ENCODE data around the gene EXOC4. TPM values are rescaled to one million over a fixed set of nuclear protein-coding genes. Genes with fewer than 3 reads are reported as not detected.

EXOC4 gene
- total and polyA plus RNA-seq, 2 of the 8 experiments (the other 6 are each of a cell fraction or from before 2014, with no cell fraction given) = 27.0 to 67.3 TPM

GRCh38 chr7:133821171-133821570 is 568.3 kb downstream of the EXOC4 start:
- Histone ChIP-seq H4K5ac (ENCODE audit: insufficient read length, low read depth, low read length) (no peak overlapping the region), H3K79me2 (ENCODE audit: control insufficient read depth in 1 of 2, insufficient read depth in 2 of 2, low read length in 2 of 2) (no peaks in the 10 kb centered on the region), H3K18ac (ENCODE audit: extremely low read depth, low read length) (no peak overlapping the region), H2AFZ (ENCODE audit: low read length) (no peak overlapping the region), H3K23me2 (ENCODE audit: low read depth, low read length) (no peaks in the 10 kb centered on the region), H3K4me2 (ENCODE audit: insufficient read depth in 1 of 2, low read depth in 2 of 2, low read length in 2 of 2) (no peak overlapping the region), H2BK12ac (ENCODE audit: low read depth, low read length) (no peak overlapping the region), H3K23ac (ENCODE audit: insufficient read length) (no peak overlapping the region), H2BK20ac (ENCODE audit: low read length) (no peak overlapping the region), H3K9me3 (ENCODE audit: insufficient read depth in 2 of 2, low read depth in 1 of 2, low read length in 1 of 2) (no peaks in the 10 kb centered on the region), H3K36me3 (ENCODE audit: control insufficient read depth in 2 of 4, insufficient read depth in 4 of 4, low read length in 3 of 4) (peaks cover 0 to 3% (median 0%) of the 10 kb centered on the region in 4 experiments; a peak in 2 of 8 replicates), H4K91ac (replicated peaks; ENCODE audit: insufficient read length, low read length) (no peak overlapping the region), H4K20me1 (replicated peaks in 1 of 2; ENCODE audit: control insufficient read depth in 1 of 2, insufficient read depth in 2 of 2, low read length in 2 of 2) (no peaks in the 10 kb centered on the region), H3K4ac (replicated peaks; ENCODE audit: insufficient read length, low read depth, low read length) (no peak overlapping the region), H2BK120ac (replicated peaks; ENCODE audit: low read depth, low read length) (no peak overlapping the region), H3K27ac (ENCODE audit: low read depth, low read length) (no peak overlapping the region), H3K14ac (ENCODE audit: insufficient read length) (no peak overlapping the region), H3K79me1 (ENCODE audit: low read depth, low read length) (no peaks in the 10 kb centered on the region), H4K8ac (ENCODE audit: extremely low read depth, insufficient read depth, low read length) (no peak overlapping the region), H2AK5ac (ENCODE audit: low read depth, low read length) (no peak overlapping the region), H3K27me3 (replicated peaks in 1 of 4; ENCODE audit: control insufficient read depth in 3 of 4, extremely low read depth in 1 of 4, insufficient read depth in 3 of 4, low read length in 3 of 4) (no peaks in the 10 kb centered on the region), H3K56ac (replicated peaks; ENCODE audit: insufficient read length, low read depth, low read length) (no peak overlapping the region), H2BK5ac (ENCODE audit: low read depth, low read length) (no peak overlapping the region), H3K4me3 (ENCODE audit: extremely low read depth in 1 of 4, insufficient read depth in 2 of 4, low read depth in 3 of 4, low read length in 4 of 4) (no peak overlapping the region), H3K9ac (replicated peaks in 1 of 4; ENCODE audit: extremely low read depth in 1 of 4, low read depth in 3 of 4, low read length in 3 of 4) (no peak overlapping the region), H3K4me1 (replicated peaks in 1 of 4; ENCODE audit: control insufficient read depth in 3 of 4, insufficient read depth in 4 of 4, low read length in 3 of 4) (peaks cover 0 to 2% (median 0%) of the 10 kb centered on the region in 4 experiments; a peak in 1 of 7 replicates), H2BK15ac (ENCODE audit: low read length) (no peak overlapping the region)
- 81% methylated on average over 2 of the region's 2 CpGs; no CpG with 5 or more reads in 1 of the 2 experiments for WGBS, 2 experiments (ENCODE audit: extremely low coverage in 1 of 2, insufficient coverage in 1 of 2, insufficient read length in 1 of 2, insufficient replicate concordance in 2 of 2, low coverage in 1 of 2, low lambda C conversion rate in 2 of 2, missing lambda C conversion rate in 1 of 2)
- no peak for TF ChIP-seq POU5F1 (IDR thresholded peaks at IDR 0.05; ENCODE audit: low read depth, low read length)
- no peak for TF ChIP-seq TBP (IDR thresholded peaks at IDR 0.05; ENCODE audit: low read depth, low read length)
- no peak for TF ChIP-seq SIX5 (IDR thresholded peaks at IDR 0.05; ENCODE audit: low read depth, low read length)
- TF ChIP-seq ATF3 (IDR thresholded peaks at IDR 0.05; ENCODE audit: insufficient read depth, low read depth, low read length) = no peak
- TF ChIP-seq RNF2 (IDR thresholded peaks at IDR 0.05; ENCODE audit: borderline replicate concordance, low read depth, low read length, missing control alignments, poor library complexity, severe bottlenecking) = no peak
- no peak for TF ChIP-seq SAP30 (IDR thresholded peaks at IDR 0.05; ENCODE audit: insufficient read depth, insufficient replicate concordance, low read length)
- DNase-seq (ENCODE audit: low read depth in 1 of 2, low spot score in 2 of 2) (no peak), FAIRE-seq (no peak)
- CTCF ChIA-PET (ENCODE audit: partially characterized antibody) = interaction anchor here (0.5 to 1.2 kb wide), 4 partner anchors 9 to 389 kb away, joined by 3 to 5 read pairs (median 4); no protein-coding TSS in a partner anchor
- POLR2A ChIA-PET (ENCODE audit: partially characterized antibody) = no interaction called here
